Activated CD4-positive, alpha-beta T cell treated with anti-CD3 and anti-CD28 coated beads, Interleukin-2, amount 50 U/mL, for 16 hours (primary cell): ENCODE data around the gene PIK3R1.
"Not testable (repeated sequence)": the region's sequence is repeated elsewhere in the genome, so short reads cannot be mapped to it uniquely, and the experiment has no call there.

Source experiments
- DNase-seq: peaks from one replicate; pipeline ENCODE4 v3.0.0-alpha.2; 2020

Gene PIK3R1

GRCh38 chr5:68194386-68194785, 21.2 kb upstream of the PIK3R1 start:
- no peak for DNase-seq

DNA sequence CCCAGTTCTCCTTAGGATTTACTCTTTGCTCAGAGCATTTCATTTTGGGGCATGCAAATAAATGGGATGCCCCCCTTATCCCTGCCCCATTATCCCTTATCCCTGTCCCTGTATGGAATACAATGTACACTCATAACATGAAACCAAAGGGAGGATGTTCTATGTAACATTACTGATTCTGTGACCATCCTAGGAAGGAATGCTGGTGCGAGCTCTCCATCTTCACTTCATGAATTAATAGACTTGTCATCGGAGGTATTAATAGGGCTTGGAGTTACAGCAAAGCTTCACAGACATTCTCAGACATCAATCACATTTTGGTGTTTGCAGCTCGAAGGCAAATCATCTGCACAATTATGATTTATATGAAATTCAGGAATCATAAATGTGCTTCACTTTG, 20.4 kb upstream of the PIK3R1 start:
- DNase-seq, result no peak

DNA sequence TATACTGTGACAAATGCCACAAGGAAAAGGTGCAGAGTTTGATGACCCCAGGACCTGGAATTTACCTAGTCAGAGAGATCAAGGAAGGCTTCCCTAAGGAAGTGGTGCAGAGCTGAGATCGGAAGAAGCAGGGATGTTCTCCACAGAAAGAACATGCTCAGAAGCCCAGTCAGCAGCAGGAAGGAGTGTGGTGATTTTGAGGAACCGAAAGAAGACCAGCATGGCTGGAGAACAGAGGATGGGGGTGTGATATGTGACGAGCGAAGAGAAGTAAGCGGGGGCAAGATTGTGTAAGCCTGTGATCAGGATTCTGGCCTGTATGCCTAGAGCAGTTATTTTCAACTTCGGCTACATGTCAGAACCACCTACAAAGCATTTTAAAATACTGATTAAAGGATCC, 18.7 kb upstream of the PIK3R1 start:
- no peak for DNase-seq

DNA sequence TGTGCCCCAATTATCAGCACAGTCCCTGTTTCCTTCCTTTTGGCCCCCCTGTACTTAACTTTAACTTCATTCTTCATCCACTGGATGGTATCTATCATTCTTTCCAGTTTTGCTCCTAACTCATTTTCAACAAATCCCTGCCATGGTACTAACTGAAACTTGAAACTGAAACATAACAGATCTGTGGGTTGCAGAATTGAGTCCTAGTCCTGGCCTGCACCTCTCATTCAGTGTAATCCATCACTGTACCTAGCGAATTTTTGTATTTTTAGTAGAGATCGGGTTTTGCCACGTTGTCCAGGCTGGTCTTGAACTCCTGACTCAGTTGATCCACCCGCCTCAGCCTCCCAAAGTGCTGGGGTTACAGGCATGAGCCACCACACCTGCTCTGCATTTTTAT, 15.3 kb upstream of the PIK3R1 start:
- no peak for DNase-seq

DNA sequence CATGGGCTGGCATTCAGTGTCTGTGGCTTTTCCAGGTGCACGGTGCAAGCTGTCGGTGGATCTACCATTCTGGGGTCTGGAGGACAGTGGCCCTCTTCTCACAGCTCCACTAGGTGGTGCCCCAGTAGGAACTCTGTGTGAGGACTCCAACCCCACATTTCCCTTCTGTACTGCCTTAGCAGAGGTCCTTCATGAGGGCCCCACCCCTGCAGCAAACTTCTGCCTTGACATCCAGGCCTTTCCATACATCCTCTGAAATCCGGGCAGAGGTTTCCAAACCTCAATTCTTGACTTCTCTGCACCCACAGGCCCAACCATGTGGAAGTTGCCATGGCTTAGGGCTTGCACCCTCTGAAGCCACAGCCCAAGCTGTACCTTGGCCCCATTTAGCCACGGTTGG, 4.9 kb upstream of the PIK3R1 start:
- not testable (repeated sequence) for DNase-seq

DNA sequence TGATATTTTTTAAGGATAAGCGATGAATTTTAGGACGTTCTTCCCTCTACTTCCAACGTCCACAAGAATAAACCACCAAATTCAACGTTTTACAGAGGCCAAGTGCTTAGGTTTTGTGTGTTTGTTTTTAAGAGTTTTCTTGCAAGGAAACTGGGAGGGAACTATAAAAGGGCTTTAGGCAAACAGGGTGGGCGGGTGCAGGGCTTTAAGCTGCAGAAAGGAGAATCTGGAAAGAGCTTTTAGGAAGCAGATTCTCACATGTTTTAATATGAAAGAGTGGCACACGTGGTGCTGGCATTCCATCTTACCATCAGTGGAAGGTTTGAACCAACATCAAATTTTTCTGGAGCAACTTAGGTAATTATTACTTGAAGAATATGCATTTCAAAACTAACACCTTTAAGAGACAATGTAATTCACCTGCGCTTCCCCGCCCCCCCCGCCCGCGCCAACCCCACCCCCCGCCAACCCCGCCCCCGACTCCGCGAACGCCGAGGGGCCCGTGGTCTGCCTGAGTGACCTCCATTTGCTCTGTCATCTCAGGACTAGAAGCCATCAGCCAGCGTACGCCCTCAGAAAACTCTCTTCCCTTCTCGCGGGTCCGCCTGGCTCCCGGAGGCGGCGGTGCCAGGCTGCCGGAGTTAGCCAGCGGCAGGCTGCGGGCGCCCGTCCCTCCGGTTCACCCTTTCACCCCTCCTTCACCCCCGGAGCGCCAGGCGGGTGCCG, 911 bp upstream of the PIK3R1 start:
- no peak for DNase-seq

- DNase-seq, result no peak
Measured at GRCh38 chr5:68215898-68216244, 315 bp downstream of the PIK3R1 start.

- peak; percentile 70 for DNase-seq
Measured at GRCh38 chr5:68216245-68217046, 890 bp downstream of the PIK3R1 start.

- no peak for DNase-seq
Measured at GRCh38 chr5:68217047-68217355, 1.4 kb downstream of the PIK3R1 start.

DNA sequence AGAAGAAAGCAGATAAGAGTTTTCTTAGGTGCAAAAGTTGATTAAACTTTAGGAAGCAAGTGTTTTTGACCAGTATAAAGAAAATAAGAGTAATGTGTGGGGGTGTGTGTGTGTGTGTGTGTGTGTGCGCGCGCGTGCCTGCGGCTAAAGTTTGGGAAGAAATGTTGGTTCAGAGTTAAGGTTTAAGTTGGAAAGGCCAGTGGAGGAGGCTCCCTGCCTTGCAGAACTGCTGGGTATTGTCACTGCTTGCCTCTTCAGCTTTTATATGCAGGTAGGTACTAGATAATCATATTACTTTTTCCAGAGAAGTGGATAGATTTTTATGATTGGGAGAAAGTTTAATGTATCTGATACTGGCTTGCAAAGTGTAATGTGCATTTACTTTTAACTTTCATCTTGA, 2.0 kb downstream of the PIK3R1 start:
- no peak for DNase-seq

DNA sequence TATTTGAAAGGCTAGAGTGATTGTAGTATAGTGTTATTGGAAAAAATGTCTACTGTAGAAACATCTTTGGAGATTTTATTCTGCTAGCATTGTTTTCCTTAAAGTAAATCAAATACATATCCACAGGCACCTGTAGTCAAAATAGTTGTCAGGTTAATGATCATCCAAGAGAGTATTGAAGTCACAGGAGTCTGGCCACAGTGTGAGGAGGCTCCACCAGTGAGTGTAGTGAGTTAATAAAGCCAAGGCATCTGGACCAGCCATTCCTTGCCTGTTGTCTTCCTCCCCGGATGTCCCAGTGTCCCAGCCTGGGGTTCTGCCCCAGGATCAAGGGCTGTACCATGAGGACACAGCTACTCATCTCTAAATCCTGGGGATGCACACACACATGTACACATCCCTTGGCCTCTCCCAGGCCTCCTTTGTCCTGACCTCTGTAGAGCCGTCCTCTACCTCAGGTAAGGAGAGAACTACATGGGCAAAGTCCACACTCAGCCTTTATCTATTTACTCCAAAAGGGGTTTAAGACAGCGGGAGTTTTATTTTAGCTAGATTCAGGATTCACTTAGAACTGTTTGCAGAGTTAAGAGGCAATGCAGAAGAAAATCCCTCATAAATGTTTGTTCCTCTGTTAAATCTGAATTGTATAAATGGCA, 3.7 kb downstream of the PIK3R1 start:
- DNase-seq, result no peak

- no peak for DNase-seq
Measured at GRCh38 chr5:68220260-68220659, 4.7 kb downstream of the PIK3R1 start.

GRCh38 chr5:68220914-68221313, 5.4 kb downstream of the PIK3R1 start:
- DNase-seq, result no peak

GRCh38 chr5:68221488-68221887, 5.9 kb downstream of the PIK3R1 start:
- no peak for DNase-seq

DNA sequence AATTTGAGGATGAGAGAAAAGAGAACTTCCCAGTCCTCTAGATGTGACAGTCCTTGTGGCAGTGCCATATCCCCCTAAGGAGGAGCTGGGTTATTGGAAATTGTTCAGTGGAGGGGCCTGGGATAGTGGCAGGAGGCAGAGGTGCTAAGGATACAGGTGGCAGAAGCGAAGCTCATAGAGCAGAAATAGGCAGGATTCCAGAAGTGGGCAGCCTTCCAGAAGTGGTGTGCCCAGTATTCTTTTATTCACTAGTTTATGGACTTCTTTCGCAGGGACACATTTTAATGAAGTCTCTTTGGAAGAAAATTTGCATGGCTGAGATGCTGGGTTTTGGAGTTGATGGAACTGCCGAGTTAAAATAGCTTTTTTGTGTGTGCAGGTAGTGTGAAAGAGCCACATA, 6.8 kb downstream of the PIK3R1 start:
- no peak for DNase-seq

DNA sequence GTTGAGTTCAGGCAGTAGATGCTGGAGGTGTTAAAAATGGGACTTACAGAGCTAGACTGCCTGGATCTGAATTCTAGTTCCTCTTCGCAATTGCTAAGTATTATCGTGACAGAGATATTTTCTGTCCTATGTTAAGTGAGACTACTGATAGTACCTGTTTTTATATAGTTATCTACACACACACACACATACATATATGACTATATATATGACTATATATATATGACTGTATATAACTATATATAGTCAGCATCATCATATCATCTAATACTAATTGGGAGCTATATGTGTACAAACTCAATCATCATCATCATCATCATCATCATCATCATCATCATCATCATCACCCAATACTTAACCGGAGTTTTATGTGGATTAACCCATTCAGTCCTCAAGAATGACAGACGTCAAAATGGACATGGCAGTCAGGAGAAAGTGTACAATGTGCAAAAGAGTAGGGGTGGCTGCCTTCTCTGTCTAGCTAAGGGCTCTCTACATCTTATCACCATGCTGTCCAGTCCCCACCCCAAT, 7.3 kb downstream of the PIK3R1 start:
- no peak for DNase-seq

GRCh38 chr5:68223904-68224303, 8.3 kb downstream of the PIK3R1 start:
- DNase-seq, result no peak

DNA sequence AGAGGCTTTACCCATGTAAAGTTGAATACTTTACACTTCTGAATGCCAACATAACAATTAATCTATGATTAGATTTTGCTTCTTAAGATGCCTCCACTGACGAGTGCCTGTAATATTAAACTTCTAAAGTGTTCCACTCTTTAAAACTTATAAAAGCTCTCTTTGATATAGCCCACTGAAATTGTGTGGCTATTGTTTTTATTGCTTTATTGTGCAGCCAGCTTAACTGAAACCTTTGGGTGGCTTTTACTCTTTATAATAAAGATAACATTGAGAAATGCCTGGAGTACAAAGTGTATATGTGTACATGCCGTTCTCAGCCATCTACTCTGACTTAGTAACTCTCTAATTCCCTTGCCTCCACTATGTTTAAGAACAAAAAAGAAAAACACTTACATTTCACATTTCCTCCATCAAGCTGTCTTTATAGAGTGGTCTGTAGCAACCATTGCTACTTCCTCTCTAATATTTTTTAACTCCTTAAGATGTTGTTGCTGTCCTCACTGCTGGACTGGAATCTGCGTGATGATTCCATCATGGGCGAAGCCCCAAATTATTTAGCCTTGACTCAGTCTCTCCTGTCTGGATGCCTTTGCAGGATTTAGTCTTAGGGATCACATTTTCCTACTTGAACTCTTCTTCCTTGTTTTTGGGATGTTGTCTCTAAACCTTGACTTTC, 9.1 kb downstream of the PIK3R1 start:
- DNase-seq, result no peak

DNA sequence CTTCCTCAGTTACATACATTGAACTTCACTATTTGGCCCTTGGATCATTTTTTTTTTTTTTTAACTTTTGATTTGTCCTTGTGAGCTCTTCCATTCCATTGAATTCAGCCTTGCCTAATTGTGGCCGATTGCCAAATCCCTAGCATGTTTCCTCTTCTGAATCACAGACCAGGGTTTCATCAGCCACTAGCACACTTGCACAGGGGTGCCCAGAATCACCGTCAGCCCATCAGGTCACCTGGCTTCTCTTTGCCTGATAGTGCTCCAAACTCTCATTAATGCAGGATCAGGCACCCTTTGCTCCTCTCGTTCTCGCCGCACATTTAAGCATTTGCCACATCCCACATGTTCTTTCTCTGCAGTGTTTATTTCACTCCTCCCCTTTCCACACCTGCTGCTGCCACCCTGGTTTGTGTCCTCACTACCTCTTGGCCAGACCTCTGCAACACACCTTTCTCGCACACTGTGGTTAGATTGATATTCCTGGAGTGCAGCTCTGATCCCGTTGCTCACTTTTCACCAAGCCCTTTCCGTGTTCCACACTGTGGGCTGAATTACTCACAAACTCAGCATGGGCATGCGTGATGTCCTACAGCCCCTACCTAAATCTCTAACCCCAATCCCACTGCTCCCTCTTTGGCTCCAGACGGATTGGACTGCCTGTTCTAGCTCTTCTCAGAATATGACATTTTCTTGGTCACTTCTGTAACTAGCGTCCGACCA, 9.8 kb downstream of the PIK3R1 start:
- DNase-seq, result no peak

DNA sequence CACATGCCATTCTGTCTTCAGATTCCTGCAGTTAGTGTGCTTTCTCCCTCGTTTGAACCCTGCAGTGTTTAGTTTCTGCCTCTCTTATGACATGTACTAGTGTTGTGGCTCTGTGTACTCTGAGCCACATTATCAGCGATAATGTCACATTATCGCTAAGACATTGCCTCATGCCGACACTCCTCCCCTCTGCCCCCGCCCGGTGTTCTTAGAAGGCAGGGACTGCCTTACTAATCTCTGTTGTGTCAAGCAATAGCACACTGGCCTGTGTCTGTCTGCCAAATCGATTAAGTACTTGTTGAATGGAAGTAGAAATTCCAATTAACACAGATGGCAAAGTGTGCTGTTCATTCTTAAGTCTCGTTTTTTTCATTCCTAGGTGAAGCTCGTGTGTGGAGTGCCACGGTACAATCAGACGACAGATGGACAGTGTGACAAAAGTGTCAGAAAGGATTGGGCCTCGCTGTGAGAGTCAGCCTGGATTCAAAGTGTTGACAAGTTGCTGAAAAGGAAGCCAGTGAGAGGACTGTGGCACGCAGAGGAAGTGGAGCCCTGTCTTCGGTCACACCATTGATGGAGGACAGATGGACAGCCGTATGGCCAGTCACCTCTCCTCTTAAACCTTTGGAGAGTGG, 10.5 kb downstream of the PIK3R1 start:
- no peak for DNase-seq

- no peak for DNase-seq
Measured at GRCh38 chr5:68226546-68227073, 11.1 kb downstream of the PIK3R1 start.
